SIG-M5 treated with dmso at 0.1 percent for 504 hours (cell line): Measurements from ENCODE around the gene SLC26A1.

Source experiments
- DNase-seq: peaks from one replicate; lab custom pipeline; 2025; ENCODE audit not compliant: unreplicated experiment; lab: John Stamatoyannopoulos, UW

SLC26A1 gene

GRCh38 chr4:993111-994029 is at the start of gene SLC26A1:
Gene SLC26A1, minus strand, starts transcription at chr4:993404. Its CDS starts 1,701 bp downstream, at chr4:991703.
- no peak for DNase-seq

- DNase-seq = no peak
Observed at GRCh38 chr4:1042352-1043055, 49.3 kb upstream of the SLC26A1 start.

GRCh38 chr4:1041936-1042330 is 48.7 kb upstream of the SLC26A1 start:
- no peak for DNase-seq

- DNase-seq = no peak
Observed at GRCh38 chr4:1041147-1041935, 48.1 kb upstream of the SLC26A1 start.

GRCh38 chr4:1040344-1041146 is 47.3 kb upstream of the SLC26A1 start:
- no peak for DNase-seq

- no peak for DNase-seq
Observed at GRCh38 chr4:1039493-1040343, 46.5 kb upstream of the SLC26A1 start.

- DNase-seq = no peak
Observed at GRCh38 chr4:1038948-1039492, 45.8 kb upstream of the SLC26A1 start.

GRCh38 chr4:1036976-1037810 is 44.0 kb upstream of the SLC26A1 start:
- DNase-seq = no peak

- DNase-seq = no peak
Observed at GRCh38 chr4:1036095-1036494, 42.9 kb upstream of the SLC26A1 start.

GRCh38 chr4:1035510-1035909 is 42.3 kb upstream of the SLC26A1 start:
- no peak for DNase-seq

- no peak for DNase-seq
Observed at GRCh38 chr4:1033840-1034551, 40.8 kb upstream of the SLC26A1 start.

GRCh38 chr4:1032861-1033260 is 39.7 kb upstream of the SLC26A1 start:
- no peak for DNase-seq

GRCh38 chr4:1031956-1032795 is 39.0 kb upstream of the SLC26A1 start:
- no peak for DNase-seq

- no peak for DNase-seq
Observed at GRCh38 chr4:1031346-1031745, 38.1 kb upstream of the SLC26A1 start.

- no peak for DNase-seq
Observed at GRCh38 chr4:1030559-1030958, 37.4 kb upstream of the SLC26A1 start.

- no peak for DNase-seq
Observed at GRCh38 chr4:1030031-1030430, 36.8 kb upstream of the SLC26A1 start.

GRCh38 chr4:1029529-1029928 is 36.3 kb upstream of the SLC26A1 start:
- DNase-seq = no peak
